PC-9 (cell line): Measurements from ENCODE around the gene TNFRSF14. TPM values are rescaled to one million over a fixed set of nuclear protein-coding genes. Genes with fewer than 3 reads are reported as not detected.

Experiments used
- BruUV-seq: library from RNA; stranded (reverse); fragments of 400-500 nt; replicated peaks from 2 replicates; lab custom pipeline; 2021; lab: Mats Ljungman, UMichigan
- CTCF ChIA-PET: fragments of 300-600 bp; sonication (Branson Sonifier 250); formaldehyde crosslinking; loops from one replicate; lab custom pipeline; 2022; ENCODE audit warnings: antibody characterized with exemption; lab: Charles Lee
- POLR2A ChIA-PET: fragments of 300-600 bp; sonication (Branson Sonifier 250); formaldehyde crosslinking; loops from one replicate; lab custom pipeline; 2022; ENCODE audit warnings: antibody characterized with exemption; ENCODE audit not compliant: unreplicated experiment; lab: Charles Lee
- DNase-seq, 2 experiments: peaks; one replicate each; pipeline versions ENCODE4 v3.0.0 to v3.0.0-alpha.2; 2015 to 2022; ENCODE audit warnings: mixed read lengths in 1 of 2
- H2AFZ ChIP-seq: fragments of 200-600 bp; sonication (generic); 2 replicates; pipeline ENCODE4 v1.8.1; 2017; ENCODE audit warnings: antibody characterized with exemption
- H3F3A ChIP-seq: fragments of 200-600 bp; sonication (generic); 2 replicates; pipeline ENCODE4 v1.8.1; 2017; ENCODE audit warnings: antibody characterized with exemption, mild to moderate bottlenecking, low read depth; ENCODE audit not compliant: insufficient read depth
- H3K27ac ChIP-seq: fragments of 200-600 bp; sonication (generic); 2 replicates; pipeline ENCODE4 v1.6.1; 2016; ENCODE audit warnings: mixed run types
- H3K27me3 ChIP-seq: fragments of 200-600 bp; sonication (generic); 2 replicates; pipeline ENCODE4 v1.6.1; 2016; ENCODE audit warnings: low read depth, mixed run types; ENCODE audit not compliant: insufficient read depth
- H3K36me3 ChIP-seq: fragments of 200-600 bp; sonication (generic); 2 replicates; pipeline ENCODE4 v1.6.1; 2016; ENCODE audit warnings: low read depth, mixed run types
- H3K4me1 ChIP-seq: fragments of 200-600 bp; sonication (generic); replicated peaks from 2 replicates; pipeline ENCODE4 v1.6.1; 2016; ENCODE audit warnings: mixed run types; ENCODE audit not compliant: insufficient read depth
- H3K4me2 ChIP-seq: fragments of 200-600 bp; sonication (generic); 2 replicates; pipeline ENCODE4 v1.6.1; 2017; ENCODE audit warnings: mixed run types
- H3K4me3 ChIP-seq: fragments of 200-600 bp; sonication (generic); 2 replicates; pipeline ENCODE4 v1.6.1; 2016; ENCODE audit warnings: mixed run types
- H3K79me2 ChIP-seq: fragments of 200-600 bp; sonication (generic); 2 replicates; pipeline ENCODE4 v1.6.1; 2017; ENCODE audit warnings: low read depth, mixed run types
- H3K9me2 ChIP-seq: fragments of 200-600 bp; sonication (generic); 2 replicates; pipeline ENCODE4 v1.8.1; 2017; ENCODE audit warnings: mild to moderate bottlenecking; ENCODE audit not compliant: insufficient read depth
- H3K9me3 ChIP-seq: fragments of 200-600 bp; sonication (generic); 2 replicates; pipeline ENCODE4 v1.8.1; 2016; ENCODE audit warnings: low read depth; ENCODE audit not compliant: insufficient read depth
- H4K20me1 ChIP-seq: fragments of 200-600 bp; sonication (generic); 2 replicates; pipeline ENCODE4 v1.8.1; 2017; ENCODE audit not compliant: insufficient read depth
- CTCF ChIP-seq: fragments of 200-600 bp; sonication (generic); conservative IDR thresholded peaks from 2 replicates; pipeline ENCODE4 v1.6.1; 2017; ENCODE audit warnings: mixed run types, antibody characterized with exemption, mild to moderate bottlenecking, moderate library complexity
- EZH2 ChIP-seq: fragments of 200-600 bp; sonication (generic); IDR thresholded peaks from 2 replicates; pipeline ENCODE4 v1.8.0; 2017; ENCODE audit warnings: antibody characterized with exemption, low read depth
- intact Hi-C: fragments of 100-400 bp; cut with micrococcal nuclease; formaldehyde crosslinking; loops from one replicate; pipeline ENCODE4 v1.10.0; 2022; ENCODE audit not compliant: unreplicated experiment
- total RNA-seq: library from RNA; stranded (reverse); gene quantifications from 2 replicates; pipeline ENCODE4 v1.2.3, GENCODE V29; 2021

Gene TNFRSF14
- total RNA-seq, 1 experiment from 2014 or later = 9.9 TPM

GRCh38 chr1:2602866-2603520 lies 46.8 kb downstream of the TNFRSF14 start:
- H3K27me3 ChIP-seq = peaks cover 88% of the 10 kb centered on the region
- no peaks in the 10 kb centered on the region for H3K36me3 ChIP-seq
- no peak overlapping the region for H3K27ac ChIP-seq
- H3F3A ChIP-seq = no peaks in the 10 kb centered on the region
- DNase-seq = no peak
- H3K9me3 ChIP-seq = no peaks in the 10 kb centered on the region
- H3K4me1 ChIP-seq = no peaks in the 10 kb centered on the region
- BruUV-seq = no TSS peak
- POLR2A ChIA-PET = no interaction called here
- H3K4me3 ChIP-seq = no peak overlapping the region
- H3K9me2 ChIP-seq = no peaks in the 10 kb centered on the region
- intact Hi-C loops = no loop called here
- no peak overlapping the region for H2AFZ ChIP-seq
- CTCF ChIA-PET = interaction anchor here (0.5 to 0.6 kb wide), 2 partner anchors 10 to 13 kb away, joined by 3 read pairs; no protein-coding TSS in a partner anchor
- TF ChIP-seq EZH2 (no peak), CTCF (no peak)
- no peak overlapping the region for H3K4me2 ChIP-seq
- no peaks in the 10 kb centered on the region for H4K20me1 ChIP-seq
- H3K79me2 ChIP-seq = no peaks in the 10 kb centered on the region

- ChIA-PET CTCF (interaction anchor here (0.5 kb wide), 1 partner anchor 13 kb away, joined by 3 read pairs; no protein-coding TSS in a partner anchor), POLR2A (no interaction called here)
- H3K79me2 ChIP-seq = no peaks in the 10 kb centered on the region
- intact Hi-C loops = no loop called here
- TF ChIP-seq CTCF (no peak), EZH2 (no peak)
- DNase-seq = no peak
- no peak overlapping the region for H3K27ac ChIP-seq
- peaks cover 4% of the 10 kb centered on the region; the same call in 1 of the 2 replicates for H3F3A ChIP-seq
- BruUV-seq = no TSS peak
- no peaks in the 10 kb centered on the region for H3K36me3 ChIP-seq
- H3K9me3 ChIP-seq = no peaks in the 10 kb centered on the region
- peaks cover 82% of the 10 kb centered on the region for H3K27me3 ChIP-seq
- no peaks in the 10 kb centered on the region for H4K20me1 ChIP-seq
- no peaks in the 10 kb centered on the region for H3K4me1 ChIP-seq
- H2AFZ ChIP-seq = no peak overlapping the region
- no peaks in the 10 kb centered on the region for H3K9me2 ChIP-seq
- H3K4me2 ChIP-seq = no peak overlapping the region
- H3K4me3 ChIP-seq = no peak overlapping the region
Observed at GRCh38 chr1:2603521-2604155, 47.5 kb downstream of the TNFRSF14 start.

GRCh38 chr1:2604156-2604843 lies 48.1 kb downstream of the TNFRSF14 start:
- CTCF ChIA-PET = no interaction called here
- H2AFZ ChIP-seq = no peak overlapping the region

More at GRCh38 chr1:2604156-2604843, 48.1 kb downstream of the TNFRSF14 start:
- no peak overlapping the region for H3K4me2 ChIP-seq
- no peaks in the 10 kb centered on the region for H4K20me1 ChIP-seq
- H3F3A ChIP-seq = peaks cover 5% of the 10 kb centered on the region; the same call in 1 of the 2 replicates
- intact Hi-C loops = no loop called here
- H3K27me3 ChIP-seq = peaks cover 76% of the 10 kb centered on the region
- H3K36me3 ChIP-seq = no peaks in the 10 kb centered on the region
- no peaks in the 10 kb centered on the region for H3K9me3 ChIP-seq
- H3K9me2 ChIP-seq = no peaks in the 10 kb centered on the region
- H3K79me2 ChIP-seq = no peaks in the 10 kb centered on the region
- no peak overlapping the region for H3K27ac ChIP-seq
- no TSS peak for BruUV-seq
- no peak overlapping the region for H3K4me3 ChIP-seq
- DNase-seq = no peak
- no peak for TF ChIP-seq CTCF
- TF ChIP-seq EZH2 = no peak
- no peaks in the 10 kb centered on the region for H3K4me1 ChIP-seq
- POLR2A ChIA-PET = no interaction called here
